Suprapubic skin (tissue), 3 donors: ENCODE results near the gene ENPP1.

Experiments
- EP300 ChIP-seq: sonication (generic); formaldehyde crosslinking; IDR thresholded peaks from one replicate; pipeline ENCODE4 v1.6.1; 2017; ENCODE audit warnings: antibody characterized with exemption
- POLR2A ChIP-seq, 2 donors: fragments of 450-650 bp; IDR thresholded peaks; one replicate each; pipeline ENCODE4 v1.6.1; 2017; ENCODE audit warnings: antibody characterized with exemption in 2 of 2, mild to moderate bottlenecking in 2 of 2, moderate library complexity in 2 of 2
- TF ChIP-seq, protein P1 (sequence below), 2 donors: fragments of 200-600 bp in 1 of 2; fragments of 450-650 bp in 1 of 2; sonication (generic) in 1 of 2; IDR thresholded peaks; one replicate each; pipeline ENCODE4 v1.5.1; 2016 to 2019; ENCODE audit warnings: antibody characterized with exemption in 2 of 2, mild to moderate bottlenecking in 1 of 2, moderate library complexity in 1 of 2

DNA sequence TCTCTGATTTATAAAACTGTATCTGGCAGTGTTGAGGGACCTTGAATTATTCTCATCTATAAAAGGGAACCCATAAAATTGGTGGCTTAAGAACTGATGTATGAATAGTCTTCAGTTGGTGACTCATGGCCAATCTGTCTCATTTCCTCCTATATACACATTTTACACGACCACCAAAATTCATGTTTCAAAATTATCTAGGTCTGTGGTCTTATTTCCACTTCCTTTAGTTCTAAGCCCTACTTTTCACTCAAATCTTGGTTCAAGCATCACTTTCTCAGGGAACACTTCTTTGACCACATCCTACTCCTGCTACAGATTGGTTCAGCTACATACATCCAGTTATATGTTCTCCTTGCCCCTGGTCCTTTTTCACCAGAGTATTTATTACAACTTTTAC is 18.6 kb upstream of the ENPP1 start:
- TF ChIP-seq, protein P1, sequence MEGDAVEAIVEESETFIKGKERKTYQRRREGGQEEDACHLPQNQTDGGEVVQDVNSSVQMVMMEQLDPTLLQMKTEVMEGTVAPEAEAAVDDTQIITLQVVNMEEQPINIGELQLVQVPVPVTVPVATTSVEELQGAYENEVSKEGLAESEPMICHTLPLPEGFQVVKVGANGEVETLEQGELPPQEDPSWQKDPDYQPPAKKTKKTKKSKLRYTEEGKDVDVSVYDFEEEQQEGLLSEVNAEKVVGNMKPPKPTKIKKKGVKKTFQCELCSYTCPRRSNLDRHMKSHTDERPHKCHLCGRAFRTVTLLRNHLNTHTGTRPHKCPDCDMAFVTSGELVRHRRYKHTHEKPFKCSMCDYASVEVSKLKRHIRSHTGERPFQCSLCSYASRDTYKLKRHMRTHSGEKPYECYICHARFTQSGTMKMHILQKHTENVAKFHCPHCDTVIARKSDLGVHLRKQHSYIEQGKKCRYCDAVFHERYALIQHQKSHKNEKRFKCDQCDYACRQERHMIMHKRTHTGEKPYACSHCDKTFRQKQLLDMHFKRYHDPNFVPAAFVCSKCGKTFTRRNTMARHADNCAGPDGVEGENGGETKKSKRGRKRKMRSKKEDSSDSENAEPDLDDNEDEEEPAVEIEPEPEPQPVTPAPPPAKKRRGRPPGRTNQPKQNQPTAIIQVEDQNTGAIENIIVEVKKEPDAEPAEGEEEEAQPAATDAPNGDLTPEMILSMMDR (IDR thresholded peaks at IDR 0.05), result no peak
- no peak for TF ChIP-seq EP300
- TF ChIP-seq POLR2A (IDR thresholded peaks at IDR 0.05), result no peak
